GM18909 (cell line): ENCODE data around the gene LRRFIP2.
"Not testable (repeated sequence)": the region's sequence is repeated elsewhere in the genome, so short reads cannot be mapped to it uniquely, and the experiment has no call there.

Source experiments
- ATAC-seq: cut with Tn5 transposase; IDR thresholded peaks from one replicate; pipeline ENCODE4 v1.9.1; 2021; ENCODE audit warnings: mild to moderate bottlenecking; ENCODE audit not compliant: unreplicated experiment, poor library complexity

Gene LRRFIP2

DNA sequence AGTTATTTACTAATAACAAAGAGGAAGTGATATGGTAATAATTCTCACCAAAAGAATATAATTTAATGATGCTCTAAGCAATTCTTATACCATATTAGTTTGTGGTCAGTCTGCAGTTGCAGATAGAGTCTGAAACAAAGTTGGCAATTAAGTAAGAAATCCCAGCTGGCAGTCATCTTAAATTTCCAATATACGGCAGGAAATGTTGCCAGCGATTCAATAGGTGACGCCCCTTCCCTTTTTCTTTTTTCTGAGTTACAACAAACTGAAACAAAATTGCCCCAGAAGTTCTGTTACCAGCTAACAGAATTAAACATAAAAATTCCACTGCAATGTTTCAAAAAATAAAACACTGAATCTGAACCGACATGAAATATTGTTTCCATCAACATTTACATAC is 26.7 kb downstream of the LRRFIP2 start:
- no peak for ATAC-seq

DNA sequence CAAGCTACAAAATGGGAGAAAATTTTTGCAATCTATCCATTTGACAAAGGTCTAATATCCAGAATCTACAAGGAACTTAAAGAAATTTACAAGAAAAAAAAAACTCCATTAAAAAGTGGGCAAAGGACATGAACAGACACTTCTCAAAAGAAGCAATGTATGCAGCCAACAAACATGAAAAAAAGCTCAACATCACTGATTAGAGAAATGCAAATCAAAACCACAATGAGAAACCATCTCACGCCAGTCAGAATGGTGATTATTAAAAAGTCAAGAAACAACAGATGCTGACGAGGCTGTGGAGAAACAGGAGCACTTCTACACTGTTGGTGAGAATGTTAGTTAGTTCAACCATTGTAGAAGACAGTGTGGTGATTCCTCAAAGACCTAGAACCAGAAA is 27.5 kb downstream of the LRRFIP2 start:
- ATAC-seq, result not testable (repeated sequence)

DNA sequence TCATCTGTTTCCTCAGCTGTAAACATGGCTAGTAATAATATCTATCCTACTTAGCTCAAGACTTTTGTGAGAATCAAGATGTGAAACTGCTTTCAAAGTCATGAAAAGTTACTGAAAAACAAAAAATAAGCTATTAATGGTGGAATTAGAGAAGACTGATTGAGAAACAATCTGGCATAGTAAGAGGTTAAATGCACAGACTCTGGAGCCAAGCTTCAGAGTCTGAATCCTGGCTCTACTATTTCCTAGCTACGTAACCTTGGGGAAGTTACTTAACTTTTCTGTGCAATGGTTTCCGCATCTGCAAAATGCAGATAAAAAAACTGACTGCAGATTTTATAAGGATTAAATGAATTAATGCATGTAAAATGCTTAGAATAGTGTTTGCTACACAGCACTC is 28.8 kb downstream of the LRRFIP2 start:
- no peak for ATAC-seq

DNA sequence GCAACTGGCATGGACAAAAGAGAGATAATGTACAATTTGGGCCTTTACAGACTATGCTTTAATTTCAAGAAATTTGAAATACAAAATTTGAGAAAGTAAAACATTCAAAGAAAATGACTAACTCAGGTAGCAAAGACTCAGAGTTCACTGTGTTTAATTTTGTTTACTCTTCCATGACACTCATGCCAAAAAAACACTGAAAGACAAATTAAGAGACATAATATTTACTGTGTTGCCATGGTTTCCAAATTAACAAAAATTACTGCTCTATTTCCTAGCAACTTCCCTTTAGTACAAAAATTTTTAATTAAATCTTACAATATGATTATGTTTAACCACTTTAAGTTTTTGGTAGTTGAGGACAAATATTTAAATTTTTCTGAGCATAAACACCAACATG is 29.6 kb downstream of the LRRFIP2 start:
- ATAC-seq, result no peak

DNA sequence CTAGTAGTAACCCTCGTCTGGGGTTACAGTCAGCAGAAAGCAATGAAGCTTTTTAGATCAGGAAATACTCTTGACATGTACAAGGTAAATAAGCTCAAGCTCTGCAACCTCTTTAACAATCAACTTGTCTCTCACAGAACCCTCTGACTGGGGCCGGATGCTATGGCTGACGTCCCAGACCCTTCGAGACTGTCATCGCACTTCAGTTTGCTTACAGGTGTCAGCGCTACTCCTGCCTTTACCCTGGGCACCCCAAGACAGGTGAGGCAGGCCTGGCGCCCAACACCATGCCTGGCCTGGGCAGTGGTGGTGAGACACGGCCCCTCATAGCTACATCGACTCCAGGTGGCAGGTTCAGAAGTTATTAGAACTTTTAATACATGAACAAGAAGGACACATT is 30.6 kb downstream of the LRRFIP2 start:
- no peak for ATAC-seq

DNA sequence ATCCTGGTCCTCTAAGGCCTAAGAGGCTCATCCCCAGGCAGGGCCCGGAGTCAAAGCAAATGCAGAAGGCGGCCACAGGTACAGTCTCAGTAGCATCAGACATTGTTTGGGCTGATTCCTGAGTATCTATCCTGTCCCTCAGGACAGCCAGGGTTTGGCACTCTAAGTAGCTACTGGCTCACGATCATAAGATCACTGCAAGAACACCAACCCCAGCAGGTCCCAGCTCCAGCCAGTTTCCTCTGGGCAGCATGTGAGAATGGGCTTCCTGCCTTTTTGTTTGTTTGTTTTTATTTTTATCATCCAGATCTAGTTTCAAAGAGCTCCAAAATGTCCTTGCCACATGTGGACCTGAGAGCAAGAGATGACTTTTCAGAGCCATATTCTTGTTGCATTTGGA is 32.7 kb downstream of the LRRFIP2 start:
- no peak for ATAC-seq

DNA sequence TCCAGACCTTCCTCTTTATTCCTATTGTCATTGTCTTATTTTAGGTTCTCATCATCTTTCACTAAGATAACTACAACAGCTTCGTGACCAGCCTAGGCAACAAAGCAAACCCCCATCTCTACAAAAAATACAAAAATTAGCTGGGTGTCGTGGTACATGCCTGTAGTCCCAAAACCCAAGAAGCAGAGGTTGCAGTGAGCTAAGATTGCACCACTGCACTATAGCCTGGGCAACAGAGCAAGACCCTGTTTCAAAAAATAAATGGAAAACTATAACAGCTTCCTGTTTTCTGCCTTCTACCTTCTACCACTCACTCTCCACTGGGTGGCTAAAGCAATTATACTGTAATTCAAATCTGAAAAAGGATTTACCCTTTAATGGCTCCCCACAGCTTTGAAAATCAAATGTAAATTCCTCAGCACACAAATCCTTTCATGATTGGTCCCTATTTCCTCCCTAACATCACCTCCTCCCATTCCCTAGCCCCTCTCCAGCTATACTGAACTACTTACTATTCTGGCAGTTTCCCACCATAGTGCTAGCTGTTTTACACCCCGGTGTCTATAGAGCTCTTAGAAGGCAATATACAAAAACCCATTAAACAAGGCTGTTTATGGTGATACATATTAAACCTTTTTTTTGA is 33.4 kb downstream of the LRRFIP2 start:
- no peak for ATAC-seq

DNA sequence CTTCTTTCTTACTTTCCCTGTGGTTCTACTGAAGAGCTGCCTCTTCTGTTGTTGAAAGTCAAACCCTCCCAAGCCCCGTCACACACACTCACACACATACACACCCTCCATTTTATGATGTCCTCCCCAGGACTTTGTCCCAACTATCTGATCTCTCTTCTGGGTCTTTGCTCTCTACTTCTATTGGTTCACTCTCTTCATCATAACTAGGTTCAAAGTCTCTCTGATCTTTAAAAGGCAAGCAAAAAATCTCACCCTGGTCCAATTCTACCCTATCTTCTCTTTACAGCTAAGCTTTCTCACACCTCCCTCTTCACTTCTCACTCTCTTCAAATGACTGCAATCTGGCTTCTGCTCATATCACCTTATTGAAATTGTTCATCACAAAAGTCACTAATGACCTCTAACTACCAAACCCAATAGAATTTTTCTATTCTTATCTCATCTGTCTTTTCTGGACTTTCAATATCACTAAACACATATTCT is 34.8 kb downstream of the LRRFIP2 start:
- ATAC-seq, result no peak

DNA sequence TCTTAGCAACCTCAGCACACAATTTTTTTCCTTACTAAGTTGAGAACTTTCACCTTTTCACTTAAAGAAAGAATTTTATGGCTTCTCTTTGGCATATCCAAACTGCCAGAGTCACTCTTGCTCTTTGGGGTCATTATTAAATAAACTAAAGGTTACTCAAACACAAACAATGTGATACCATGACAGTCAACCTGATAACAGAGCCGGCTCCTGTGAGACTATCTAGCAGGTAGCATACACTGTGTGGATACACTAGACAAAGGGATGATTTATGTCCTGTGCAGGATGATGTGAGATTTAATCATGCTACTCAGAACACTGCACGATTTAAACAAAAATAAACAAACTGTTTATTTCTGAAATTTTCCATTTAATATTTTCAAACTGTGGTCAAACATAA is 35.6 kb downstream of the LRRFIP2 start:
- no peak for ATAC-seq

DNA sequence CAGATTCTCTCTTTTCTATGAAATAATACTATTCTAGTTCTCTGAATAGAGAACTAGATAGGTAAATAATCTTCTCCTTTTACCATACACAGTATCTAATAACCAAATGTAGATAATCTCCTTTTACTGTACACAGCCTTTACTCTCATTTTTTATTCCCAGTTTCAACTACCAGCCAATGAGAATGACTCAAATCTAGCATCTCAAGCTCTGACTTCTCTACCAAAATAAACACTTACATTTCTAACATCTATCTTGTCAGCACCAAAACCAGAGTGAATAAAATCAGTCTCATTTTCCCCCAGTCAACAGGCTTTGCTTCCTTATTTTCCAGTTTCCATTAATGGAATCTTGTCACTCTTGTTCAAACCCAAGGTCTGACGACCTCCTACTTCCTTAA is 36.9 kb downstream of the LRRFIP2 start:
- ATAC-seq, result no peak

DNA sequence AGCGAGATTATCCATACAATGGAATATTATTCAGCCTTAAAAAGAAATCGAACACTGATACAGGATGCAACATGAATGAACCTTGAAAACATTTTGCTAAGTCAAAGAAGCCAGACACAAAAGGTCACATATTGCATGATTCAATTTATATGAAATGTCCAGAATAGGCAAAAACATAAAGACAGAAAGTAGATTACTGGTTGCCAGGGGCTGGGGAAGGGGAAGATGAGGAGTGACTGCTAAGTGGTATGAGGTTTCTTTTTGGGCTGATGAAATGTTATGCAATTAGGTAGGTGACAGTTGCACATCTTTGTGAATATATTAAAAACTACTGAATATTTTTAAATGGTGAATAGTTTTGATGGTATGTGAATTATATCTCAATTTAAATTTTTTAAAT is 38.3 kb downstream of the LRRFIP2 start:
- ATAC-seq, result no peak

DNA sequence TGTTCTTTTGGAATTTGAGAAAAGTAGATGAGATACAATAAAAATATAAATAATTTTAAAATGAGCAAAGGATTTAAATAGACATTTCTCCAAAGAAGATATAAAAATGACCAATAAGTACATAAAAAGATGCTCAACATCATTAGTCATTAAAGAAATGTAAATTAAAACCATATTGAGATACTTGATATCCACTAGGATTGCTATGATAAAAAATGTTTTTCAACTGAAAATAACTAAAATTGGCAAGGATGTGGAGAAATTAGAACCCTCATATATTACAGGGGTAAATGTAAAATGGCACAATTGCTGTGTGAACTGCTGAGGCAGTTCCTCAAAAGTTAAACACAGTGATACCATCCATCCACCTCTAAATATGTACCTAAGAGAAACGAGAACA is 38.8 kb downstream of the LRRFIP2 start:
- no peak for ATAC-seq

DNA sequence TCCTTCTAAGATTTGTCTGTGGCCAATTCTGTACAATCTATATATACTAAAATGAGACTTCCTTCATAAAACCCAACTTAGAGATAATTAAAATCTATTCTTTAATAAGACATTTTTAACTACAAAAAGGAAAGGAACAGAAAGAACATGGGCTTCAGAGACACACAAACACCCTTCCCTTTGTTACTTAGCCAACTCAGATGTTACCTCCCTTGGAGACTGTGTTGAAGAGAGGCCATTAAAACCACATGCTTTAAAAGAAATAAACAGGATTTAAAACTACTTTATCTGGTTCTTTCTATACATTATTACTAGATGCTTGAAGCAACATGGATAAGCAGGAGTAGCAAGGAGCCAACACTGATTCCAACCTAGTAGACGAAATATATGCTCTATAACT is 42.0 kb downstream of the LRRFIP2 start:
- no peak for ATAC-seq

DNA sequence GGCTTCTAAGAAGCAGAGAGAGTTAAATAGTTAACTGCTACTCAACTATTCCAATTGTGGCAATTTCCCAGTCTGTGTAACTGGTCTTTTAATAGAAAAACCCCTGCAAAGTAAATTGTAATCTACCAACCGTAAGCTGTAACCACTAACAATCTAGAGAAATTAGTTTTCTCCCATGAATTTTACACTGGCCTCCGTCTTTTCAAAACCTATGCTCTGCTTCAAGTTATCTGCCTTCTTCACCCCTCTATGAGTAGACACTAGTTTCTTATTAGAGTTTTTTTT is 42.6 kb downstream of the LRRFIP2 start:
- ATAC-seq, result no peak

DNA sequence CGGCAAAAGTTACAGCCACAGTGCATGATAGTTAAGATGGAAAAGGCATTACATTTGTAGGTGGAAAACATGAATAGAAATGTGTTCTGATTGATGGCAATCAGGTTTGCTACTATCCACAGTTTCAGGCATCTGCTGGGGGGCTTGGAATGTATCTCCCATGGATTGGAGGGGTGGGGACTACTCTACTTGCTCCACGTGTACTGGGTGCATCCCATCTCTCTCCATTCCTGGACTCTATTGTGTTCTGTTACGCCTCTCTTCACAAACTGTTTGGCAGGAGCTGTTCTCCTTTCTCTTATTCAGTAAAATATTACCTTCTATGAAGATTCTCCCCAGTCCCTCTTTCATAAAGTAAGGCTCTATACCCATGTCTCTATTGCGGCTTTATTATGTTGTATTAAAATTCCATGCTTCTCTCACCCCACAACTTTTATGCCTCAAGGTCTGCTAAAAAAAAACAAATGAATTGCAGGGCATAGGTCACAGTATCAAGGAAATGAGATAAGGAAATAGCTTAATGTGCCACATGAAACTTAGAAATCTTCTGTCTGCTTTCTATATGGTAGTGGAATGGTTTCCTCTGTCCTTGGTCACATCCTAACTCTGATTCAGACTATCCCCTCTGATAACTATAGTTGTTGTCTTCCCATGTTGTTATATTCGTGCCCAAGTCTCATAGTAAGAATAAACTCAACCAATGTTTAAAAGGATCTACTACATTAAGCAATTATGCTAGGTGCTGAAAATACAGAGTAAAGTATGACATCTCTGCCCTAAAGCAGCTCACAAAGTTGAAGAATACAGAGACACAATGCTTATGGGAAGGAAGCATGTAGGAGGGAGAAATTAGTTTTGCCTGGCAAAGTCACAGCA is 43.2 kb downstream of the LRRFIP2 start:
- no peak for ATAC-seq

DNA sequence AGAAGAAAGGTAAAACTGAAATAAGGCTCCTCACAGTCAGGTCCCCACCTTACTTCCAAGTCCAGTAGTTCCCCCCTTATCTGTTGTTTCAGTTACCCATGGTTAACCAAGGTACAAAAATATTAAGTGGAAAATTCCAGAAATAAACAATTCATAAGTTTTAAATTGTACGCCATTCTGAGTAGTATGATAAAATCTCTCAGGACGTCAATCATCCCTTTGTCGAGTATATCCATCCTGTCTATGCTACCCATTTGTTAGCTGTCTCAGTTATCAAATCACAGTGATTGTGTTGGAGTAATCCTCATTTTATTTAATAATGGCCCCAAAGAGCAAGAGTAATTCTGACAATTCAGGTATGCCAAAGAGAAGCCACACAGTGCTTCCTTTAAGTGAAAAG is 43.9 kb downstream of the LRRFIP2 start:
- ATAC-seq, result no peak

DNA sequence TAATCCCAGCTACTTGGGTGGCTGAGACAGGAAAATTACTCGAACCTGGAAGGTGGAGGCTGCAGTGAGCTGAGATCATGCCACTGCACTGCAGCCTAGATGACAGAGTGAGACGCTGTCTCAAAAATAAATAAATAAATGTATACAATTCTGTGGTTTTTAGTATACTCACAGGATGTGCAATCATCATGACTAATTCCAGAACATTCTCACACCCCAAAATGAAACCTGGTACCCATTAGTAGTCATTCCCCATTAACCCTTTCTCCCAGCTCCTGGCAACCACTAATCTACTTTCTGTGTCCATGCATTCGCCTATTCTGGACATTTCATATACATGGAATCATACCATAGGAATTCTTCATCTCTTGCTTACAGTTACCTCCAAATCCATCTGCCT is 44.5 kb downstream of the LRRFIP2 start:
- peak; percentile 75 for ATAC-seq

DNA sequence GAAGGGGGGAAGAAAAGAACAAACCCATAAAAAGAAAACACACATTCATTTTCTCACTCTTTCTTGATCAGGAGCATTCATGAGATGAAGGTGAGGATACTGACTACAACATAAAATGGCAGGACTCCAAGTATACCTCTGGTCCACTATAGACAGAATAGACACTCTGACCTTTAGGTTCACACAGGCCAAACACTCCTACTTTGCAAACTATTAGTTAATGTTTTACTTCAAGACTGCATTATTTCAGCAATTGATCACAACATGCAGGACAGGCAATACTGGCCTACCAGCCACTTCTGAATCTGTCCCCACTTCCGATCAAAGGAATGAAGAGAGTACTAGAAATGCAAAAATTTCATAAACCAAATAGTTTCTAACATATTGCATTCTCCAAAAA is 47.0 kb downstream of the LRRFIP2 start:
- ATAC-seq, result no peak

DNA sequence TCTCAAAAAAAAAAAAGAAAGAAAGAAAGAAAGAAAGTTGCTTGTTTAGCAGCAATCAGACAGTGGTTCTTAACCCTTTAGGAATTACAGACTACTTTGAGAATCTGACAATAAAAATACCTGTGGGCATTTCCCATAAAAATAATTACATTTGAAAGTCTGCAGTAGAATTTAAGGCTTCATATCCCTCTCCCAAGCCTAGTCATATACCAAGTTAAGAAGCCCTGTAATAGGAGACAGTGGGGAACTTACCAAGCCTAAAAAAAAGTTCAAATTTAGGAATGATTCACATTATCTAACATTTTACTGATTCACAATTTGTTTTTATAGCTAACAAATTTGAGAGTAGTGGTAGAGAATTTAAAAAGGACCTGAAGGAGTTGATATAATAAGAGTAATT is 47.5 kb downstream of the LRRFIP2 start:
- no peak for ATAC-seq

DNA sequence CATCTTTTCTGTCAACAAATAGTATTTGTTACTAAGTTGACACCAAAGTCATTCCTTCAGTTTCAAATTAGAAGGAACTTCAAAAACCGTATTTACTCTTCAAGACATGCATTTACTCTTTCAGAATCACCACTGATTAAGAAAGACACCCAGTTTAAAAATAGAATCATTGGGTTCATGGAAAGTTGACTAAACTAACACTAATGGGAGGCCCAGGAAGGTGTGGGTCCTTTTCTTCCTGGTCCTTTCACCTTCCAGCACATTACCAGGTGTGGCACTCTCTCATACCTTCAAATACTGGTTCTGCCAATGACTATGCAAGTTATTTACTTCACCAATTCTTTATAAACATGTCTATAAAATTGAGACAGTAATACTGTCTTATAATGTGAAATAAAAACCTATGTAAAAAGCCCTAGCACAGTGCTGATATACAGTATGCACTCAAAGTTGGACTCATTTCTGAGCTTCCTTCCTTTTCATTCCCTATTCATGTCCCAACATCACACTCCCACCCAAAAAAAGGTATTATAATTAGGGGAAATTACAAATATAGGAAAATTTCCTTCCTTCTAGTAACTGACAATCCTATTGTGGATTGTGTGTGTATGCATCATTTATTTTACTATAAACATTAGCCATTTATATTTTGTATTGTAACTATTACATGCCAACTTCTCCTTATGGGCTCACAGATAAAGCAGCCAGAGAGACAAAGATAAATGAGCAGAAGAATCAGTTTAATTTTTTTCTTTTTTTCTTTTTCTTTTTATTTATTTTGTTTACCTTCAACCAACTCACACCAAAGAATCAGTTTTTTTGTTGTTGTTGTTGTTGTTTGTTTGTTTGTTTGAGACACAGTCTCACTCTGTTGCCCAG is 48.9 kb downstream of the LRRFIP2 start:
- no peak for ATAC-seq

DNA sequence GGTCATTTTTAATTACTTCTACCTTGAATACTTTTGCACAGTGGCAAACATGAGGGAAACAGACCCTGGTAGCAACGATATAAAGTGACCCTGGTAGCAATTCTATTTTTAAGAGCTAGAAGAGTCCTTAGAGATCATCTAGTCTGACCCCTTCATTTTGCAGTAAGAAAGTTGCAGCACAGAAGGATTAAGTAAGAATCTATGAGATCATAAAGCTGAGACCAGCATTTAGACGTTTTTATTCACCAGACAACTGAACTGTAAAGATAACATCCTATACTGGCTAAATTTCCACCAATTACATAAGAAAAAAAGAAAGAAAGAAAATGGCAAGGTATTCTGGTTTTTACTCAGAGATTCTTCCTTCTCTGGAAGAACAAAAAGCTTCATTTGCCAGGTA is 49.9 kb downstream of the LRRFIP2 start:
- ATAC-seq, result no peak
